Measurements from ENCODE around the gene MTSS2. TPM values are rescaled to one million over a fixed set of nuclear protein-coding genes. Genes with fewer than 3 reads are reported as not detected.
A peak's percentile ranks its signal among the peaks of the same experiment; 100 is the strongest.

Gene MTSS2
- polyA plus RNA-seq, 1 donor from 2014 or later, result 20.4 TPM

DNA sequence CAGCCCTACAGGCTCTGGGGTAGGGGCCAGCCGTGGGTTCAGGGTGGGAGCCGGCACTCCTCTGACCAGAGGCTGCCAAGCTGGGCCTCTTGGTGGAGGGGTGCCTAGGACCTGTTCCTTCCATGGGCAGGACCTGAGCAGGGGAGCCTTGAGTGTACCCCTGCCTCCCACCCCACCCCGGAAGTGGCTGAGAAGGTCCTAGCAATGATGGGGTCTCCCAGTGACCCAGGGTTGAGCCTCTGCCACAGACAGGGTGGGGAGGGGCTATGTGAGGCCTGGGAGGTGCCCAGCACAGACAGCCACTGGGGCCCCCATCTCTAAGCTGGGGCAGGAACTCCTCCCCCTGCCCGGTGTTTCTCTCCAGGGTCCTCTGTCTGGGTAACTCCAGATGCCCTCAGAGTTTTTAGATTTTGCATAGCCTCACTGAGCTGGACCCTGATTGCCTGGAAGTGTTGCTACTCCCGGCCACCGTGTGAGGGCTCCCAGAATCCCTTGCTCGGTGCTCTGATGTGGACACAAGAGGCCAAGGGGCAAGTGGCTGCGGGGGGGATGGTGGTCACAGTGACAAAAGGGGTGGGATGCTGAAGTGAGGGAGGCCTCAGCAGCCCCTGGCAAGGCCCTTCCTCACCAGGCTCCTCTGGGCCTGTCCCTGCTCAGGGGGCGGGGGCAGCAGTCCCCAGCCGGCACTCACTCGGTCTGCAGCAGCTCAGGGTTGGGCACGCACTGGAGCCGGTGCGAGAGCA is 6.4 kb upstream of the MTSS2 start:
- Histone ChIP-seq H3K4me3 (ENCODE audit: low read length) (peak overlapping the region; percentile 57), H4K20me1 (ENCODE audit: insufficient read depth) (no peaks in the 10 kb centered on the region), H2AFZ (ENCODE audit: low read depth, low read length) (no peak overlapping the region), H3K27me3 (ENCODE audit: insufficient read depth, low read depth, low read length) (no peaks in the 10 kb centered on the region), H3K9ac (ENCODE audit: low read length) (peak overlapping the region; percentile 81), H3F3A (ENCODE audit: insufficient read depth, low read length, poor library complexity, severe bottlenecking) (no peaks in the 10 kb centered on the region), H3K9me2 (ENCODE audit: insufficient read depth, low read length) (no peaks in the 10 kb centered on the region), H3K36me3 (ENCODE audit: insufficient read depth, low read length) (no peaks in the 10 kb centered on the region), H3K27ac (ENCODE audit: low read length) (peak overlapping the region; percentile 94), H3K9me3 (ENCODE audit: low read length) (no peaks in the 10 kb centered on the region), H3K4me2 (ENCODE audit: low read length) (peak overlapping the region; percentile 31), H3K79me2 (replicated peaks; ENCODE audit: insufficient read depth, low read length) (no peaks in the 10 kb centered on the region)
- TF ChIP-seq SMC3 (conservative IDR thresholded peaks at IDR 0.05; ENCODE audit: poor library complexity), result no peak
- TF ChIP-seq EZH2 (IDR thresholded peaks at IDR 0.05; ENCODE audit: borderline replicate concordance, insufficient read depth, low read length, poor library complexity, severe bottlenecking), result no peak
- TF ChIP-seq POLR2AphosphoS5 (IDR thresholded peaks at IDR 0.05), result no peak
- no peak for TF ChIP-seq EP300 (conservative IDR thresholded peaks at IDR 0.05; ENCODE audit: poor library complexity, severe bottlenecking)
- TF ChIP-seq RAD21 (conservative IDR thresholded peaks at IDR 0.05), result no peak
- TF ChIP-seq TAF1 (IDR thresholded peaks at IDR 0.05; ENCODE audit: low read depth), result no peak
- TF ChIP-seq REST (IDR thresholded peaks at IDR 0.05; ENCODE audit: borderline replicate concordance), result no peak
- TF ChIP-seq MXI1 (conservative IDR thresholded peaks at IDR 0.05; ENCODE audit: poor library complexity, severe bottlenecking), result no peak
- TF ChIP-seq, protein P1, sequence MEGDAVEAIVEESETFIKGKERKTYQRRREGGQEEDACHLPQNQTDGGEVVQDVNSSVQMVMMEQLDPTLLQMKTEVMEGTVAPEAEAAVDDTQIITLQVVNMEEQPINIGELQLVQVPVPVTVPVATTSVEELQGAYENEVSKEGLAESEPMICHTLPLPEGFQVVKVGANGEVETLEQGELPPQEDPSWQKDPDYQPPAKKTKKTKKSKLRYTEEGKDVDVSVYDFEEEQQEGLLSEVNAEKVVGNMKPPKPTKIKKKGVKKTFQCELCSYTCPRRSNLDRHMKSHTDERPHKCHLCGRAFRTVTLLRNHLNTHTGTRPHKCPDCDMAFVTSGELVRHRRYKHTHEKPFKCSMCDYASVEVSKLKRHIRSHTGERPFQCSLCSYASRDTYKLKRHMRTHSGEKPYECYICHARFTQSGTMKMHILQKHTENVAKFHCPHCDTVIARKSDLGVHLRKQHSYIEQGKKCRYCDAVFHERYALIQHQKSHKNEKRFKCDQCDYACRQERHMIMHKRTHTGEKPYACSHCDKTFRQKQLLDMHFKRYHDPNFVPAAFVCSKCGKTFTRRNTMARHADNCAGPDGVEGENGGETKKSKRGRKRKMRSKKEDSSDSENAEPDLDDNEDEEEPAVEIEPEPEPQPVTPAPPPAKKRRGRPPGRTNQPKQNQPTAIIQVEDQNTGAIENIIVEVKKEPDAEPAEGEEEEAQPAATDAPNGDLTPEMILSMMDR (IDR thresholded peaks at IDR 0.05; ENCODE audit: poor library complexity, severe bottlenecking), result no peak

GRCh38 chr16:70691223-70692129 is 5.6 kb upstream of the MTSS2 start:
- Histone ChIP-seq H3K79me2 (replicated peaks; ENCODE audit: insufficient read depth, low read length) (no peaks in the 10 kb centered on the region), H3K9me3 (ENCODE audit: low read length) (no peaks in the 10 kb centered on the region), H4K20me1 (ENCODE audit: insufficient read depth) (no peaks in the 10 kb centered on the region), H3K27ac (ENCODE audit: low read length) (peak overlapping the region; percentile 94), H3K9me2 (ENCODE audit: insufficient read depth, low read length) (no peaks in the 10 kb centered on the region), H3F3A (ENCODE audit: insufficient read depth, low read length, poor library complexity, severe bottlenecking) (no peaks in the 10 kb centered on the region), H3K36me3 (ENCODE audit: insufficient read depth, low read length) (no peaks in the 10 kb centered on the region), H3K4me3 (ENCODE audit: low read length) (peak overlapping the region; percentile 57), H3K9ac (ENCODE audit: low read length) (peak overlapping the region; percentile 81), H2AFZ (ENCODE audit: low read depth, low read length) (no peak overlapping the region), H3K4me2 (ENCODE audit: low read length) (peak overlapping the region; percentile 55), H3K27me3 (ENCODE audit: insufficient read depth, low read depth, low read length) (no peaks in the 10 kb centered on the region)
- no peak for TF ChIP-seq MXI1 (conservative IDR thresholded peaks at IDR 0.05; ENCODE audit: poor library complexity, severe bottlenecking)
- peak; percentile 62 for TF ChIP-seq POLR2AphosphoS5 (IDR thresholded peaks at IDR 0.05)
- peak; percentile 45 for TF ChIP-seq RAD21 (conservative IDR thresholded peaks at IDR 0.05)
- TF ChIP-seq TAF1 (IDR thresholded peaks at IDR 0.05; ENCODE audit: low read depth), result no peak
- peak; percentile 42 for TF ChIP-seq SMC3 (conservative IDR thresholded peaks at IDR 0.05; ENCODE audit: poor library complexity)
- TF ChIP-seq REST (IDR thresholded peaks at IDR 0.05; ENCODE audit: borderline replicate concordance), result peak; percentile 23
- TF ChIP-seq, protein P1 (IDR thresholded peaks at IDR 0.05; ENCODE audit: poor library complexity, severe bottlenecking), result no peak
- TF ChIP-seq EP300 (conservative IDR thresholded peaks at IDR 0.05; ENCODE audit: poor library complexity, severe bottlenecking), result peak; percentile 72
- no peak for TF ChIP-seq EZH2 (IDR thresholded peaks at IDR 0.05; ENCODE audit: borderline replicate concordance, insufficient read depth, low read length, poor library complexity, severe bottlenecking)
